ENCODE measurements around the gene XXYLT1.

XXYLT1 gene

GRCh38 chr3:195025884-195026200 lies 245.1 kb downstream of the XXYLT1 start:
- DNase-seq (ENCODE audit: low spot score): no peak

- no peak for DNase-seq (ENCODE audit: low spot score)
Observed at GRCh38 chr3:195025056-195025883, 245.7 kb downstream of the XXYLT1 start.

GRCh38 chr3:195023989-195024388 lies 247.0 kb downstream of the XXYLT1 start:
- DNase-seq (ENCODE audit: low spot score): no peak

GRCh38 chr3:195023576-195023975 lies 247.4 kb downstream of the XXYLT1 start:
- no peak for DNase-seq (ENCODE audit: low spot score)

- no peak for DNase-seq (ENCODE audit: low spot score)
Observed at GRCh38 chr3:195021692-195022091, 249.3 kb downstream of the XXYLT1 start.

GRCh38 chr3:195020921-195021320 lies 250.0 kb downstream of the XXYLT1 start:
- no peak for DNase-seq (ENCODE audit: low spot score)

- no peak for DNase-seq (ENCODE audit: low spot score)
Observed at GRCh38 chr3:195020185-195020584, 250.8 kb downstream of the XXYLT1 start.

- DNase-seq (ENCODE audit: low spot score): no peak
Observed at GRCh38 chr3:195019335-195019734, 251.6 kb downstream of the XXYLT1 start.
